Upper lobe of left lung (tissue), 4 donors: ENCODE data around the gene KIF18A.

Source experiments
- CTCF ChIP-seq, 6 experiments: fragments of 450-650 bp in 4 of 6; fragments of 200-600 bp in 2 of 6; sonication (generic) in 2 of 6; IDR thresholded peaks; one replicate each; pipeline ENCODE4 v1.5.1; 2016 to 2019; ENCODE audit warnings: antibody characterized with exemption in 6 of 6
- POLR2AphosphoS5 ChIP-seq, 2 donors: sonication (generic); formaldehyde crosslinking; IDR thresholded peaks; one replicate each; pipeline ENCODE4 v1.5.1; 2017; ENCODE audit warnings: antibody characterized with exemption in 2 of 2

DNA sequence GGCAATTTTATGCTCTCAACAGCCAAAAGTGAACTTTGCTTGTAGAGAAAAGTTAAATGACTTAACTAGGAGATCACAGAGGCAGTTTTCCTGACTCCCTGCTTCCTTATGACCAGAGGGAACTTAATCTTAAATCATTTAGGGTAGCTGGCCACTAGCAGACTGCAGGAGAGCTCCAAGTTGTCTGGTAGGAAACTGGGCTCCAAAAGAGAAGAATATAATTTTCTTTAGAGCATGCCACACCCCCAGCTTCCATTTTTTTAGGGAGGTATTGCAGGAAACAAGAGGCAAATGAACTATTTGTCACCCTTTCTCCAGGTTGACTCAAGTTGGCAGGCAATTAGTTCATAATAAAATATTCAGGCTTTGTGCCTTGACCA lies 2.9 kb upstream of the KIF18A start:
- TF ChIP-seq CTCF (IDR thresholded peaks at IDR 0.05) (no peak), POLR2AphosphoS5 (IDR thresholded peaks at IDR 0.05) (no peak)
